LNCAP (cell line): ENCODE data around the gene GNAO1.

Experiments
- TF ChIP-seq, protein P1 (sequence below): fragments of 450-650 bp; IDR thresholded peaks from 2 replicates; pipeline ENCODE4 v1.5.1; 2017; ENCODE audit warnings: mild to moderate bottlenecking

Gene GNAO1

DNA sequence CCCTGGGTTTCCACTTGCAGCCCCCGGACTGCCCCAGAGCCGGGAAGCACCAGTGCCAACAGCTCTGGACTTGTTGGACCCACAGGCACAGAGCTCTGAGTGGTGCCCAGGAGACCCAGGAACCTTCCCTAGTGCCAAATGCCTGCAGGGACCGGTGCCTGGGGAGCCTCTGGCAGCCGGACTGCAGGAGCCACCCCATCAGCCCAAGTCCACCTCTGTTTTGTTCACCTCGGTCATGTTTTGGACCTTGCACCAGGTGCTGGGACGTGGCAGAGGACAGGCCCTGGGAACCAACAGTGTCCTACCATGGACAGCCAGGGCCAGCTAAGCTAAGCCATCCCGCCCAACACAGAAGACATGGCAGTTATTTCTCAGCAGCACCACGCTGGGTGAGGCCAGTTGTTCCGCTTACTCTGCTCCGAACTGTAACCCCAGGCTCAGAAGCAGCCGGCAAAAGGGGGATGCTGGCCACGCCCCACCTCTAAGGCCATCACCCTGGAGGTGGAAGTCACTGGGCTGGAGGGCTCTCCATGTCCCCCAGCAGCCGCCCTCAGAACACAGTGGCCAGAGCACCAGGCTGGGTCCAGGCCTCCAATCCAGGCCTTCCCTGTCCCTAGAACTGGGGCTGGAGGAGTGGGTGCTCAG is 154.2 kb downstream of the GNAO1 start:
- TF ChIP-seq, protein P1, sequence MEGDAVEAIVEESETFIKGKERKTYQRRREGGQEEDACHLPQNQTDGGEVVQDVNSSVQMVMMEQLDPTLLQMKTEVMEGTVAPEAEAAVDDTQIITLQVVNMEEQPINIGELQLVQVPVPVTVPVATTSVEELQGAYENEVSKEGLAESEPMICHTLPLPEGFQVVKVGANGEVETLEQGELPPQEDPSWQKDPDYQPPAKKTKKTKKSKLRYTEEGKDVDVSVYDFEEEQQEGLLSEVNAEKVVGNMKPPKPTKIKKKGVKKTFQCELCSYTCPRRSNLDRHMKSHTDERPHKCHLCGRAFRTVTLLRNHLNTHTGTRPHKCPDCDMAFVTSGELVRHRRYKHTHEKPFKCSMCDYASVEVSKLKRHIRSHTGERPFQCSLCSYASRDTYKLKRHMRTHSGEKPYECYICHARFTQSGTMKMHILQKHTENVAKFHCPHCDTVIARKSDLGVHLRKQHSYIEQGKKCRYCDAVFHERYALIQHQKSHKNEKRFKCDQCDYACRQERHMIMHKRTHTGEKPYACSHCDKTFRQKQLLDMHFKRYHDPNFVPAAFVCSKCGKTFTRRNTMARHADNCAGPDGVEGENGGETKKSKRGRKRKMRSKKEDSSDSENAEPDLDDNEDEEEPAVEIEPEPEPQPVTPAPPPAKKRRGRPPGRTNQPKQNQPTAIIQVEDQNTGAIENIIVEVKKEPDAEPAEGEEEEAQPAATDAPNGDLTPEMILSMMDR: no peak

DNA sequence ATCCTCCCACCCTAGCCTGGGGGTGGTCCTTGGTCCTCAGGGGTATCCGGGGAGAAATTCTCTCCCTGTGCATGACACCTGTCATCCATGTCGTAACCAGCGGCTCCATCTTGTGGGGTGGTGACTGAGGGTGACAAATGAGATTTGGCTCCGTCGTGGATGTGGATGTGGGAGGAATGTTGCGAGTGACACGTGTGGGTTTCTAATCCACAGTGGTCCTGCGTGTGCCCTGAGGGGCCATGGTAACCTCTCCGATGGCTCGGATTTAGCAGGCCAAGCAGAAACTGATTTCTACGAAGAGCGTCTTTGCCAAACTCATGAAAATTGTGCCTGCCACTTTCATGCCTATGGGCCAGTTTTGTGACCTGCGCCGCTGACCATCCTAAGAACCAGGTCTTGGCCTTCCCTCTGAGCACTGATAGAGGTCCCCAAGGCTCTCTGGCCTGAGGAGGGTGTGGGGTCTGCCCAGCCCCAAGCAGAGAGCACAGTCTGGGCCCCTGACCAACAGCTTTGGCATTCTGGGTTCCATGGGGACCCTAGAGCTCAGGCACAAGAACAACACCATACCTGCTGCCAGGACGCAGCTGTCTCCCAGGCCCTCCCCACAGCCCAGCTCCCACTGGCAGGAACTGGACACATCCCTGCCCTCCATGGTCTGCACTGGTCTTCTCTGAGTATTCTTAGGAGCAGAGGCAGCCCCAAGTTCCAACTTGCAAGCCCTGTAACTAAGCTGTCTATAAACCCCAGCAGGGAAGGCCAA is 155.0 kb downstream of the GNAO1 start:
- TF ChIP-seq, protein P1: no peak

DNA sequence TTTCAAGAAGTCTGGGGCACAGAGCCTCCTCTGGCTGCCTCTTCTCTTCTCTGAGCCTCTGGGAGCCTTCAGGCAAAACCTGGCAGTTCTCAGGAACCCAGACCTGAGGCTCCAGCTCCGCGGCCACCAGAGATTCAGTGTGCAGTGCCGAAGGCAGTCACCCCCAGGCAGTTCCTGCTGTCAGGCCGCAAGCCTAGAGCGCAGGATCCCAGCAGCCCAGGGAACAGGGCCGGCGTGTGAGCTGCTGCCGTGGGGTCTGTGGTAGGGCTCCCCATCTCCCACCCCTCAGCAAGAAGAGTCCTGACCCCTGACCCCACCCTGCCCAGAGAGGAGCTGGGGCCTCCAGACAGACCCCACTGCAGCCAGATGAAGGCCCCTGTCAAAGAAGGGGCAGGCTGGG is 155.9 kb downstream of the GNAO1 start:
- TF ChIP-seq, protein P1: no peak

DNA sequence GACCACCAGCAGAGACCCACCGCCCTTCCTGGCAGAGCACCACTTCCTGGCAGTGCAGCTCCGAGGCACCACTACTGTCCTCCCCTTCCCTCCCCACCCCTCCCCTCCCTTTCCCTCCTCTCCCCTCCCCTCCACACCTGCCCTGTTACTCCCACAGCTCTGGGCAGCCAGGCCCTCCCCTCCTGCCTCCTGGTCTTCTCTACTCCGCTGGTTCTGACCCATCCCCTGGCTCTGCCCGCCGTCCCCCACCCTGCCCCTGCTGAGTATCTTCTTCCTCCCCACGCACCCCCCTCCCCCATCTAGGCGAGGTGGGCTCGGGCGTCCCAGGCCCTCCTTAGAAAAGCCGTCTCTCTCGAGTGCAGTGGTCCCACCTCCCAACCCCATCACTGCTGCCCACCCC is 156.4 kb downstream of the GNAO1 start:
- TF ChIP-seq, protein P1: no peak

DNA sequence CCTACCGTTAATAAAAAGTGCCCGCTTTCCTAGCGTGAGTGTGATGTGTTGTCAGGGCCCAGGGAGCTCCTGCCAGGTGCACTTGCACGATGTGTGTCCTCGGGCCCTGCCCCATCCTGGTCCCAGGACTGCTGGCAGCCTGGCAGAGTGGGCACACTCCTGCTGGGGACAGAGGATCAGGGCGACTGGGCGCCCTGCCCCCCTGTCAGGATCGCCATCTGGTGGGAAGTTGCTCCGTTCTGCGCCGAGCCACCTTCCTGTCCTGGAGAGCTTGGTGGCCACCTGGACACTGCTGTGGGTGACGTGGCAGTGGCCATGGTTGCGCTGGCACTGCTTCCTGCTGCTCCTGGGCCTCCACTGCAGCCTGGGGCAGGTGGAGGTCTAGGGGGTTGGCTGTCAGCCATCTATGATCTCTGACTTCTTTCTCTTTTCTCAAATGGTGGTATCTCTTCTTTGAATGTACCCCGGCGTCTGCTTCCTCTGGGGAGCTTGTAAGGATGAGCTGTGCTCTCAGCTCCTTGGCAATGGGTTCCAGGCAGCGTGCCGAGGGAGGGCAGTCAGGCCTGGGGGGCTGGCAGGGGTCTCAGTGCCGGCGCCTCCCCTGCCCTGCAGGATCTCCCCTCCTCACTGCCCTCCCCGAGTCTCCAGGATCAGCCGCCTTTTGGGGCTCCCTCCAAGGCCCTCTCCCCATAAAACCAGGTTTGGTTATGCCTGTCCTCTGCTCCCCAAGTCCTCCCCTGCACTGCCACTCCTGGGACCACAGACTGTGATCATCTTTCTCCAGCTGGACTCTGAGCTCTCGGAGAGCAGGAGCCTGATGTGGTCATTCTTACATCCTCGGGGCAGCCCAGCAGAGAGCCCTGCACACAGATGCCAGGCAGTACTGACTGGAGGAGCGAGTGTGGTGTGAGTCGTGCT is 157.1 kb downstream of the GNAO1 start:
- TF ChIP-seq, protein P1: no peak

DNA sequence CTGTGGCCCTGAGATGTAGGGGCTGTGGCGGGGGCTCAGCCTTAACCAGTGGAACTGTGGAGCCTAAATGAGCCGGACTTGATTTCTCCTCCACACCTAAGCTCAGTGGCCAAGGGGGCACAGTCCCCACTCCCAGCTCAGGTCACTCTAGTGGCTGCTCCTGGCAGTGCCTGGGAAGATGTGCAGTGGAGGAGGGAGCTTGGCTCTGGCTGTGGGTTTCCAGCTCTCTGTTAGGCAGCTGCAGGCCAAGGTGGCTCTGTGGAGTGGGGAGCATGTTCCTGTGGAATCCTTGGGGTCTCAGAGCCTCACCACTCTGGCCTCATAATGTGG is 157.8 kb downstream of the GNAO1 start:
- TF ChIP-seq, protein P1: no peak

DNA sequence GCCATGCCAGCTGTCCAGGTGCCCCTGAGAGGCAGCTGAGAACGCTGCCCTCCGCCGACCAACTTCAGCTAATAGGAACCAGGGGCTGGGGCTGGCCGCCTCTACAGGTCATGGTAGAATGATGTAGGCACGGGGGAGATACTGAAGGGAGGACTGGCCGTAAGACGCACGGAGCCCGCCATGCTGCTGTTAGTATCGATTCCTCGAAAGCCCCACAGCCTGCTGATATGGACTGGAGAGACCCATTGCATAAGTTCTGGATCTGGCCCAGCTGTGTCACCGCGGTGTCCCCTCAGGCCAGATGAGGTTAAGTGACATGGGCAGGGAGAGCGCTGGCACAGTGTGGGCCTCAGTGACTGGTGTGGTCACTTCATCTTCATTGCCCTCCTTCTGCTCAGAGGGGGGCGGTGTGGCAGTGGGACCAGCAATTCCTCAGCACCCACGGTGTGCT is 158.4 kb downstream of the GNAO1 start:
- TF ChIP-seq, protein P1: no peak
